Body of pancreas (tissue), 4 donors: ENCODE results near the gene PLEKHA6.
A peak's percentile ranks its signal among the peaks of the same experiment; 100 is the strongest.

Source experiments
- POLR2A ChIP-seq, 3 donors: fragments of 450-650 bp; IDR thresholded peaks; one replicate each; pipeline ENCODE4 v1.6.1; 2016; ENCODE audit warnings: antibody characterized with exemption in 3 of 3, mild to moderate bottlenecking in 2 of 3
- TF ChIP-seq, protein P1 (sequence below), 7 experiments: fragments of 450-650 bp in 4 of 7; fragments of 200-600 bp in 3 of 7; sonication (generic) in 3 of 7; IDR thresholded peaks; one replicate each; pipeline ENCODE4 v1.5.1; 2016 to 2019; ENCODE audit warnings: antibody characterized with exemption in 7 of 7

- TF ChIP-seq, protein P1, sequence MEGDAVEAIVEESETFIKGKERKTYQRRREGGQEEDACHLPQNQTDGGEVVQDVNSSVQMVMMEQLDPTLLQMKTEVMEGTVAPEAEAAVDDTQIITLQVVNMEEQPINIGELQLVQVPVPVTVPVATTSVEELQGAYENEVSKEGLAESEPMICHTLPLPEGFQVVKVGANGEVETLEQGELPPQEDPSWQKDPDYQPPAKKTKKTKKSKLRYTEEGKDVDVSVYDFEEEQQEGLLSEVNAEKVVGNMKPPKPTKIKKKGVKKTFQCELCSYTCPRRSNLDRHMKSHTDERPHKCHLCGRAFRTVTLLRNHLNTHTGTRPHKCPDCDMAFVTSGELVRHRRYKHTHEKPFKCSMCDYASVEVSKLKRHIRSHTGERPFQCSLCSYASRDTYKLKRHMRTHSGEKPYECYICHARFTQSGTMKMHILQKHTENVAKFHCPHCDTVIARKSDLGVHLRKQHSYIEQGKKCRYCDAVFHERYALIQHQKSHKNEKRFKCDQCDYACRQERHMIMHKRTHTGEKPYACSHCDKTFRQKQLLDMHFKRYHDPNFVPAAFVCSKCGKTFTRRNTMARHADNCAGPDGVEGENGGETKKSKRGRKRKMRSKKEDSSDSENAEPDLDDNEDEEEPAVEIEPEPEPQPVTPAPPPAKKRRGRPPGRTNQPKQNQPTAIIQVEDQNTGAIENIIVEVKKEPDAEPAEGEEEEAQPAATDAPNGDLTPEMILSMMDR (IDR thresholded peaks at IDR 0.05) = peak in 3 of 7 experiments; percentile 4 to 9 (median 8)
- TF ChIP-seq POLR2A (IDR thresholded peaks at IDR 0.05) = no peak
These were observed 161.1 kb downstream of the PLEKHA6 start for GRCh38 chr1:204198348-204199340.
